Myometrial cell (primary cell): Measurements from ENCODE around the gene SORCS3. TPM values are rescaled to one million over a fixed set of nuclear protein-coding genes. Genes with fewer than 3 reads are reported as not detected.

Experiments
- total RNA-seq: library from RNA; depleted of rRNA; stranded (reverse); fragments of >200 nt; gene quantifications from 2 replicates; pipeline ENCODE4 v1.2.3, GENCODE V29; 2015

The SORCS3 gene
- total RNA-seq = not detected in 2 replicates

DNA sequence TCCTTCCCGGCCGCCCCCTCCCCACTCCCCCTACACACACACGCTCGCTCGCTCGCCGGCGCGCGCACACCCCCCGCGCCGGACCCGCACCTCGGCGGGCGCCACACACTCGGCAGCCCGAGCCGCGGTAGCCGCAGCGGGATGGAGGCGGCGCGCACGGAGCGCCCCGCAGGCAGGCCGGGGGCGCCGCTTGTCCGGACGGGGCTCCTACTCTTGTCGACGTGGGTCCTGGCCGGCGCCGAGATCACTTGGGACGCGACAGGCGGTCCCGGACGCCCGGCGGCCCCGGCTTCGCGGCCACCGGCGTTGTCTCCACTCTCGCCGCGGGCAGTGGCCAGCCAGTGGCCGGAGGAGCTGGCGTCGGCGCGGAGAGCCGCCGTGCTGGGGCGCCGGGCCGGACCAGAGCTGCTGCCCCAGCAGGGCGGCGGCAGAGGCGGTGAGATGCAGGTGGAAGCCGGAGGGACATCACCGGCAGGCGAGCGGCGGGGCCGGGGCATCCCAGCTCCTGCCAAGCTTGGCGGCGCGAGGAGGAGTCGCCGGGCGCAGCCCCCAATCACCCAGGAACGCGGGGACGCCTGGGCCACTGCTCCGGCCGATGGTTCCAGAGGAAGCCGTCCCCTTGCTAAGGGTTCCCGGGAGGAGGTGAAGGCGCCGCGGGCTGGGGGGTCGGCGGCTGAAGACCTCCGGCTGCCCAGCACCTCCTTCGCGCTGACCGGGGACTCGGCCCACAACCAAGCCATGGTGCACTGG lies at the start of gene SORCS3:
Gene SORCS3, plus strand, starts transcription at position 104 of the 750 bp plus-strand sequence.

